ENCODE data around the gene FN3K. TPM values are rescaled to one million over a fixed set of nuclear protein-coding genes. Genes with fewer than 3 reads are reported as not detected.

FN3K gene
- total RNA-seq, 1 donor from 2014 or later: 79.1 TPM

- intact Hi-C loops (cut with micrococcal nuclease): no loop called here
- H3K27ac ChIP-seq (replicated peaks): no peak overlapping the region
Observed at GRCh38 chr17:82797061-82797460, 61.6 kb downstream of the FN3K start.

DNA sequence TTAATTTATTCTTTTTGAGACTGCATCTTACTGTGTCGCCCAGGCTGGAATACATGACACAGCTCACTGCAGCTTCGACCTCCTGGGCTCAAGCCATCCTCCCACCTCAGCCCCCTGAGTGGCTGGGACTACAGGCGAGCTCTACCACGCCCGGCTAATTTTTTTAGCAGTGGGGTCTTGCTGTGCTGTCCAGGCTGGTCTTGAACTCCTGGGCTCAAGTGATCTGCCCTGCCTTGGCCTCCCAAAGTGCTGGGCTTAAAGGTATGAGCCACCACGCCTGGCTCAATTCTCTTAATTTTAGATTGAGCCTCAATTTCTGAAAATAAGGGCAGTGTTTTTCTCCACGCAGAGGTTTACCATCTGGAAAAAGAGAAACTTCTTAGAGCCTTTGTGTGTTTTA lies 63.3 kb downstream of the FN3K start:
- Histone ChIP-seq H3K27me3 (ENCODE audit: low read depth) (no peaks in the 10 kb centered on the region), H3K9me3 (replicated peaks) (no peaks in the 10 kb centered on the region), H3K4me1 (peaks cover 23% of the 10 kb centered on the region), H3K27ac (replicated peaks) (no peak overlapping the region), H3K4me3 (no peak overlapping the region), H3K36me3 (peaks cover 16% of the 10 kb centered on the region)
- intact Hi-C loops (cut with micrococcal nuclease): no loop called here
- TF ChIP-seq, protein P1, sequence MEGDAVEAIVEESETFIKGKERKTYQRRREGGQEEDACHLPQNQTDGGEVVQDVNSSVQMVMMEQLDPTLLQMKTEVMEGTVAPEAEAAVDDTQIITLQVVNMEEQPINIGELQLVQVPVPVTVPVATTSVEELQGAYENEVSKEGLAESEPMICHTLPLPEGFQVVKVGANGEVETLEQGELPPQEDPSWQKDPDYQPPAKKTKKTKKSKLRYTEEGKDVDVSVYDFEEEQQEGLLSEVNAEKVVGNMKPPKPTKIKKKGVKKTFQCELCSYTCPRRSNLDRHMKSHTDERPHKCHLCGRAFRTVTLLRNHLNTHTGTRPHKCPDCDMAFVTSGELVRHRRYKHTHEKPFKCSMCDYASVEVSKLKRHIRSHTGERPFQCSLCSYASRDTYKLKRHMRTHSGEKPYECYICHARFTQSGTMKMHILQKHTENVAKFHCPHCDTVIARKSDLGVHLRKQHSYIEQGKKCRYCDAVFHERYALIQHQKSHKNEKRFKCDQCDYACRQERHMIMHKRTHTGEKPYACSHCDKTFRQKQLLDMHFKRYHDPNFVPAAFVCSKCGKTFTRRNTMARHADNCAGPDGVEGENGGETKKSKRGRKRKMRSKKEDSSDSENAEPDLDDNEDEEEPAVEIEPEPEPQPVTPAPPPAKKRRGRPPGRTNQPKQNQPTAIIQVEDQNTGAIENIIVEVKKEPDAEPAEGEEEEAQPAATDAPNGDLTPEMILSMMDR (IDR thresholded peaks at IDR 0.05; ENCODE audit: borderline replicate concordance): no peak
- DNase-seq: no peak

More at GRCh38 chr17:82797061-82797460, 61.6 kb downstream of the FN3K start:
- DNase-seq: no peak
- Histone ChIP-seq H3K9me3 (replicated peaks) (no peaks in the 10 kb centered on the region), H3K27me3 (ENCODE audit: low read depth) (no peaks in the 10 kb centered on the region), H3K36me3 (peaks cover 16% of the 10 kb centered on the region), H3K4me1 (peaks cover 24% of the 10 kb centered on the region), H3K4me3 (no peak overlapping the region)
- TF ChIP-seq, protein P1 (IDR thresholded peaks at IDR 0.05; ENCODE audit: borderline replicate concordance): no peak

- no peak overlapping the region for H3K4me3 ChIP-seq
- no peak overlapping the region for H3K27ac ChIP-seq (replicated peaks)
- no peak for DNase-seq
- H3K36me3 ChIP-seq: peaks cover 16% of the 10 kb centered on the region
- no peaks in the 10 kb centered on the region for H3K27me3 ChIP-seq (ENCODE audit: low read depth)
- H3K4me1 ChIP-seq: peaks cover 21% of the 10 kb centered on the region
- no peaks in the 10 kb centered on the region for H3K9me3 ChIP-seq (replicated peaks)
- TF ChIP-seq, protein P1 (IDR thresholded peaks at IDR 0.05; ENCODE audit: borderline replicate concordance): no peak
- intact Hi-C loops (cut with micrococcal nuclease): no loop called here
Observed at GRCh38 chr17:82799591-82799990, 64.2 kb downstream of the FN3K start.

Other genes starting within 250 kb of the FN3K start
- 41.6 TPM for gene FOXK2, start 215.9 kb upstream of the FN3K start, total RNA-seq
- 41.4 TPM for gene WDR45B, start 87.2 kb upstream of the FN3K start, total RNA-seq
- gene RAB40B, start 36.9 kb upstream of the FN3K start, total RNA-seq: 22.4 TPM
- gene FN3KRP, start 18.9 kb upstream of the FN3K start, total RNA-seq: 13.6 TPM
- 48.0 TPM for gene TBCD, start 16.4 kb downstream of the FN3K start, total RNA-seq
- not detected for gene ZNF750, start 104.4 kb downstream of the FN3K start, total RNA-seq